CD4-positive, alpha-beta T cell treated with Interleukin-4 for 1 hour (primary cell): ENCODE results near the gene DENND2C.
A peak's percentile ranks its signal among the peaks of the same experiment; 100 is the strongest.

Source experiments
- DNase-seq, 2 donors: peaks; one replicate each; pipeline ENCODE4 v3.0.0-alpha.2; 2020 to 2022

DENND2C gene

GRCh38 chr1:114669562-114670082 is at the start of gene DENND2C:
Gene DENND2C (minus strand): TSS chr1:114670049. CDS start chr1:114625984, 44,065 bp downstream.
- no peak for DNase-seq

- DNase-seq, result no peak
Observed at GRCh38 chr1:114719424-114719787, 49.6 kb upstream of the DENND2C start.

- no peak for DNase-seq
Observed at GRCh38 chr1:114718661-114719423, 49.0 kb upstream of the DENND2C start.

GRCh38 chr1:114716304-114717170 is 46.7 kb upstream of the DENND2C start, which contains the start of gene NRAS:
Gene NRAS (minus strand): TSS chr1:114716771. CDS start chr1:114716160, 611 bp downstream.
- DNase-seq, result peak; percentile 95

- no peak for DNase-seq
Observed at GRCh38 chr1:114715952-114716303, 46.1 kb upstream of the DENND2C start.

- no peak for DNase-seq
Observed at GRCh38 chr1:114712977-114713376, 43.1 kb upstream of the DENND2C start.

GRCh38 chr1:114710360-114710759 is 40.5 kb upstream of the DENND2C start:
- DNase-seq, result no peak

GRCh38 chr1:114707604-114708003 is 37.8 kb upstream of the DENND2C start:
- no peak for DNase-seq

GRCh38 chr1:114703242-114703641 is 33.4 kb upstream of the DENND2C start:
- DNase-seq, result no peak

GRCh38 chr1:114702737-114703136 is 32.9 kb upstream of the DENND2C start:
- no peak for DNase-seq

- no peak for DNase-seq
Observed at GRCh38 chr1:114701931-114702330, 32.1 kb upstream of the DENND2C start.

GRCh38 chr1:114700036-114700600 is 30.3 kb upstream of the DENND2C start:
- no peak for DNase-seq

- no peak for DNase-seq
Observed at GRCh38 chr1:114696810-114697209, 27.0 kb upstream of the DENND2C start.

GRCh38 chr1:114695430-114696058 is 25.7 kb upstream of the DENND2C start, which contains the start of gene AMPD1:
Gene AMPD1 (minus strand): TSS chr1:114695546. CDS start chr1:114695471, 75 bp downstream.
- DNase-seq, result no peak

- DNase-seq, result no peak
Observed at GRCh38 chr1:114694540-114695310, 24.9 kb upstream of the DENND2C start.

- no peak for DNase-seq
Observed at GRCh38 chr1:114692947-114693346, 23.1 kb upstream of the DENND2C start.

- DNase-seq, result no peak
Observed at GRCh38 chr1:114691061-114691460, 21.2 kb upstream of the DENND2C start.

GRCh38 chr1:114690148-114690547 is 20.3 kb upstream of the DENND2C start:
- DNase-seq, result no peak

- no peak for DNase-seq
Observed at GRCh38 chr1:114688526-114688925, 18.7 kb upstream of the DENND2C start.

- DNase-seq, result no peak
Observed at GRCh38 chr1:114685851-114686250, 16.0 kb upstream of the DENND2C start.

- no peak for DNase-seq
Observed at GRCh38 chr1:114677691-114678090, 7.8 kb upstream of the DENND2C start.

- no peak for DNase-seq
Observed at GRCh38 chr1:114676115-114676514, 6.3 kb upstream of the DENND2C start.
